GM12878 (cell line): Measurements from ENCODE around the gene TLR9. TPM values are rescaled to one million over a fixed set of nuclear protein-coding genes. Genes with fewer than 3 reads are reported as not detected.

Source experiments
- ATAC-seq: fragments of 200-7000 bp; cut with Tn5 transposase; 3 replicates; pipeline ENCODE4 v1.9.1; 2020; ENCODE audit warnings: mild to moderate bottlenecking, moderate library complexity
- BruUV-seq: library from RNA; stranded (reverse); fragments of 400-500 nt; replicated peaks from 2 replicates; lab custom pipeline; 2021; lab: Mats Ljungman, UMichigan
- CTCF ChIA-PET: fragments of 300-600 bp; sonication (Branson Sonifier 250); formaldehyde crosslinking; extraction: SDS; loops from one replicate; lab custom pipeline; 2021; ENCODE audit warnings: inconsistent platforms; lab: Yijun Ruan, JAX
- POLR2A ChIA-PET: fragments of 350-600 bp; formaldehyde crosslinking; extraction: SDS; loops from one replicate; lab custom pipeline; 2021; ENCODE audit warnings: inconsistent platforms; lab: Charles Lee
- RAD21 ChIA-PET: fragments of 300-600 bp; sonication (Branson Sonifier 250); formaldehyde crosslinking; loops from one replicate; lab custom pipeline; 2023; ENCODE audit warnings: antibody characterized with exemption; ENCODE audit not compliant: unreplicated experiment; lab: Charles Lee
- SMC1A ChIA-PET: fragments of 300-600 bp; sonication (Branson Sonifier 250); formaldehyde crosslinking; loops from one replicate; lab custom pipeline; 2023; ENCODE audit not compliant: unreplicated experiment, uncharacterized antibody; lab: Charles Lee
- DNase-seq: peaks from one replicate; pipeline ENCODE4 v3.0.0-alpha.2; 2011; ENCODE audit warnings: low read depth, low spot score
- FAIRE-seq: peaks from 3 replicates; lab custom pipeline; 2011; peaks lifted over from hg19 to GRCh38; lab: Jason Lieb, UNC
- H2AFZ ChIP-seq: 2 replicates; pipeline ENCODE4 v1.6.0; 2011; ENCODE audit warnings: low read depth, low read length, control low read depth; ENCODE audit not compliant: control insufficient read depth
- H3K27ac ChIP-seq: 2 replicates; pipeline ENCODE4 v1.5.1; 2011; ENCODE audit warnings: control low read depth; ENCODE audit not compliant: control insufficient read depth, insufficient read depth
- H3K27me3 ChIP-seq, 2 experiments: replicated peaks in 1 of 2; 2 replicates each; pipeline versions ENCODE4 v1.6.0 to v1.6.1; 2011; ENCODE audit warnings: low read length in 1 of 2; ENCODE audit not compliant: control insufficient read depth in 2 of 2, insufficient read depth in 2 of 2
- H3K36me3 ChIP-seq, 2 experiments: 2 replicates each; pipeline ENCODE4 v1.5.1; 2011; ENCODE audit warnings: low read length in 1 of 2; ENCODE audit not compliant: control insufficient read depth in 2 of 2, insufficient read depth in 2 of 2
- H3K4me1 ChIP-seq: 2 replicates; pipeline ENCODE4 v1.6.1; 2011; ENCODE audit warnings: mild to moderate bottlenecking, low read length, moderate library complexity, mixed read lengths; ENCODE audit not compliant: control insufficient read depth, insufficient read depth
- H3K4me2 ChIP-seq: 2 replicates; pipeline ENCODE4 v1.6.0; 2011; ENCODE audit warnings: control low read depth; ENCODE audit not compliant: control insufficient read depth, insufficient read depth
- H3K4me3 ChIP-seq: fragments of 200-600 bp; sonication (generic); 2 replicates; pipeline ENCODE4 v1.5.1; 2016
- H3K79me2 ChIP-seq: 2 replicates; pipeline ENCODE4 v1.6.0; 2011; ENCODE audit warnings: low read length; ENCODE audit not compliant: control insufficient read depth, insufficient read depth
- H3K9ac ChIP-seq: 2 replicates; pipeline ENCODE4 v1.8.0; 2011; ENCODE audit warnings: low read length, control low read depth, mixed read lengths; ENCODE audit not compliant: control insufficient read depth, insufficient read depth
- H3K9me3 ChIP-seq: replicated peaks from 3 replicates; pipeline ENCODE4 v1.5.1; 2011; ENCODE audit warnings: mild to moderate bottlenecking, low read length; ENCODE audit not compliant: control insufficient read depth, insufficient read depth
- H4K20me1 ChIP-seq: 2 replicates; pipeline ENCODE4 v1.6.0; 2011; ENCODE audit not compliant: control insufficient read depth, insufficient read depth
- BHLHE40 ChIP-seq, 2 experiments: fragments of 450-650 bp in 1 of 2; IDR thresholded peaks; 2 replicates each; pipeline ENCODE4 v1.6.1; 2011 to 2017; ENCODE audit warnings: low read depth in 2 of 2, borderline replicate concordance in 1 of 2, improper control_type of control experiment in 1 of 2, low read length in 1 of 2, mild to moderate bottlenecking in 1 of 2
- CBFB ChIP-seq: IDR thresholded peaks from 2 replicates; pipeline ENCODE4 v1.6.1; 2016; ENCODE audit warnings: antibody characterized with exemption, low read depth
- CHD1 ChIP-seq: IDR thresholded peaks from 2 replicates; pipeline ENCODE4 v1.6.1; 2012; ENCODE audit warnings: low read depth, low read length, improper control_type of control experiment
- CHD4 ChIP-seq: fragments of 200-600 bp; sonication (generic); IDR thresholded peaks from 2 replicates; pipeline ENCODE4 v1.6.1; 2016; ENCODE audit warnings: mild to moderate bottlenecking
- LARP7 ChIP-seq: fragments of 450-650 bp; IDR thresholded peaks from 2 replicates; pipeline ENCODE4 v1.6.1; 2017; ENCODE audit warnings: mild to moderate bottlenecking
- POLR2AphosphoS5 ChIP-seq: IDR thresholded peaks from 2 replicates; pipeline ENCODE4 v1.6.1; 2011; ENCODE audit warnings: mild to moderate bottlenecking, low read length, inconsistent platforms
- STAT1 ChIP-seq: fragments of 450-650 bp; conservative IDR thresholded peaks from 2 replicates; pipeline ENCODE4 v1.6.1; 2014; ENCODE audit warnings: antibody characterized with exemption, mild to moderate bottlenecking
- ZNF384 ChIP-seq: IDR thresholded peaks from 2 replicates; pipeline ENCODE4 v1.6.1; 2012; ENCODE audit warnings: low read depth, mild to moderate bottlenecking, low read length, improper control_type of control experiment, borderline replicate concordance
- WGBS: methylation state at CpG from one replicate; pipeline ENCODE4 v1.1.6; 2016; ENCODE audit warnings: low lambda C conversion rate; ENCODE audit not compliant: insufficient replicate concordance, insufficient coverage; ENCODE audit errors: missing lambda C conversion rate; 5-methylcytosine and 5-hydroxymethylcytosine counted together
- in situ Hi-C: fragments of 300-500 bp; cut with MboI; formaldehyde crosslinking; loops from 9 replicates; pipeline ENCODE4 v1.14.3; 2018; ENCODE audit warnings: mixed read lengths
- intact Hi-C: fragments of 100-400 bp; cut with micrococcal nuclease; formaldehyde crosslinking; loops from one replicate; pipeline ENCODE4 v1.14.2; 2022; ENCODE audit not compliant: unreplicated experiment
- polyA plus RNA-seq, 11 experiments: library from polyadenylated mRNA; depleted of rRNA in 4 of 11; unstranded in 6 of 11; stranded (reverse) in 5 of 11; fragments of >200 nt; fragmentation: Nextera tagmentation in 4 of 11; fragmentation: Illumina TruSeq in 1 of 11; extraction: Ambion mirVana in 4 of 11; extraction: Trizol in 1 of 11; gene quantifications; 1 replicate in 1 of 11; 2 replicates in 10 of 11; pipeline versions ENCODE4 v1.2.1 to v1.2.3, GENCODE V29; 2011 to 2016; ENCODE audit warnings: inconsistent platforms in 2 of 11, missing spikeins in 2 of 11, low read depth in 1 of 11
- total RNA-seq, 4 experiments: library from RNA; depleted of rRNA in 3 of 4; stranded (reverse); fragments of >200 nt in 3 of 4; fragmentation: Illumina TruSeq in 1 of 4; extraction: Trizol in 1 of 4; gene quantifications; 2 replicates each; pipeline versions ENCODE4 v1.2.1 to v1.2.3, GENCODE V29; 2013 to 2021
- TF ChIP-seq, protein P1 (sequence below): fragments of 450-650 bp; IDR thresholded peaks from 2 replicates; pipeline ENCODE4 v1.6.1; 2016; ENCODE audit warnings: mild to moderate bottlenecking
- TF ChIP-seq, protein P2 (sequence below): fragments of 450-650 bp; IDR thresholded peaks from 2 replicates; pipeline ENCODE4 v1.6.1; 2018; ENCODE audit warnings: mild to moderate bottlenecking, low read depth, moderate library complexity; ENCODE audit not compliant: partially characterized antibody
- TF ChIP-seq, protein P3 (sequence below): IDR thresholded peaks from 2 replicates; pipeline ENCODE4 v1.6.1; 2011; ENCODE audit warnings: low read depth, low read length, improper control_type of control experiment, borderline replicate concordance

Gene TLR9
- total and polyA plus RNA-seq, 10 of the 15 experiments (the other 5 are each of a cell fraction or from before 2014, with no cell fraction given) = 0.10 to 4.8 (median 0.53) TPM; not detected in 1

GRCh38 chr3:52177701-52178042 lies 47.8 kb downstream of the TLR9 start:
- Histone ChIP-seq H3K4me1 (no peaks in the 10 kb centered on the region), H3K27ac (no peak overlapping the region), H3K4me2 (no peak overlapping the region), H3K9ac (no peak overlapping the region), H3K36me3 (no peaks in the 10 kb centered on the region), H4K20me1 (no peaks in the 10 kb centered on the region), H3K4me3 (no peak overlapping the region), H3K79me2 (no peaks in the 10 kb centered on the region), H2AFZ (no peak overlapping the region), H3K9me3 (no peaks in the 10 kb centered on the region), H3K27me3 (no peaks in the 10 kb centered on the region)
- BruUV-seq = no TSS peak
- WGBS = 20% methylated on average over 5 of the region's 5 CpGs
- ChIA-PET RAD21 (no interaction called here), CTCF (no interaction called here), POLR2A (no interaction called here), SMC1A (no interaction called here)
- DNase-seq = no peak
- in situ Hi-C loops (no loop called here), intact Hi-C loops (no loop called here)
- no peak for FAIRE-seq
- TF ChIP-seq, protein P1, sequence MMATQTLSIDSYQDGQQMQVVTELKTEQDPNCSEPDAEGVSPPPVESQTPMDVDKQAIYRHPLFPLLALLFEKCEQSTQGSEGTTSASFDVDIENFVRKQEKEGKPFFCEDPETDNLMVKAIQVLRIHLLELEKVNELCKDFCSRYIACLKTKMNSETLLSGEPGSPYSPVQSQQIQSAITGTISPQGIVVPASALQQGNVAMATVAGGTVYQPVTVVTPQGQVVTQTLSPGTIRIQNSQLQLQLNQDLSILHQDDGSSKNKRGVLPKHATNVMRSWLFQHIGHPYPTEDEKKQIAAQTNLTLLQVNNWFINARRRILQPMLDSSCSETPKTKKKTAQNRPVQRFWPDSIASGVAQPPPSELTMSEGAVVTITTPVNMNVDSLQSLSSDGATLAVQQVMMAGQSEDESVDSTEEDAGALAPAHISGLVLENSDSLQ = no peak
- no peak for TF ChIP-seq CHD4
- TF ChIP-seq POLR2AphosphoS5 = no peak
- no peak for TF ChIP-seq CBFB
- ATAC-seq = no peak

- Histone ChIP-seq H3K27ac (no peak overlapping the region), H3K9me3 (no peaks in the 10 kb centered on the region), H3K79me2 (no peaks in the 10 kb centered on the region), H3K27me3 (no peaks in the 10 kb centered on the region), H3K4me1 (no peaks in the 10 kb centered on the region), H3K9ac (no peak overlapping the region), H3K4me3 (no peak overlapping the region), H2AFZ (no peak overlapping the region), H3K36me3 (no peaks in the 10 kb centered on the region), H3K4me2 (no peak overlapping the region), H4K20me1 (no peaks in the 10 kb centered on the region)
- FAIRE-seq = no peak
- no TSS peak for BruUV-seq
- CTCF ChIA-PET = no interaction called here
- ATAC-seq = no peak
- POLR2A ChIA-PET = interaction anchor here (0.5 kb wide), 1 partner anchor 295 kb away, joined by 3 read pairs; no protein-coding TSS in a partner anchor
- 61% methylated on average over 15 of the region's 15 CpGs for WGBS
- RAD21 ChIA-PET = no interaction called here
- SMC1A ChIA-PET = no interaction called here
- in situ Hi-C loops = no loop called here
- intact Hi-C loops = no loop called here
- no peak for DNase-seq
- TF ChIP-seq LARP7 (no peak), BHLHE40 (IDR thresholded peaks at IDR 0.05; ENCODE audit: borderline replicate concordance in 1 of 2, low read depth in 2 of 2, low read length in 1 of 2) (no peak), STAT1 (no peak), ZNF384 (no peak), CHD1 (no peak)
- TF ChIP-seq, protein P2, sequence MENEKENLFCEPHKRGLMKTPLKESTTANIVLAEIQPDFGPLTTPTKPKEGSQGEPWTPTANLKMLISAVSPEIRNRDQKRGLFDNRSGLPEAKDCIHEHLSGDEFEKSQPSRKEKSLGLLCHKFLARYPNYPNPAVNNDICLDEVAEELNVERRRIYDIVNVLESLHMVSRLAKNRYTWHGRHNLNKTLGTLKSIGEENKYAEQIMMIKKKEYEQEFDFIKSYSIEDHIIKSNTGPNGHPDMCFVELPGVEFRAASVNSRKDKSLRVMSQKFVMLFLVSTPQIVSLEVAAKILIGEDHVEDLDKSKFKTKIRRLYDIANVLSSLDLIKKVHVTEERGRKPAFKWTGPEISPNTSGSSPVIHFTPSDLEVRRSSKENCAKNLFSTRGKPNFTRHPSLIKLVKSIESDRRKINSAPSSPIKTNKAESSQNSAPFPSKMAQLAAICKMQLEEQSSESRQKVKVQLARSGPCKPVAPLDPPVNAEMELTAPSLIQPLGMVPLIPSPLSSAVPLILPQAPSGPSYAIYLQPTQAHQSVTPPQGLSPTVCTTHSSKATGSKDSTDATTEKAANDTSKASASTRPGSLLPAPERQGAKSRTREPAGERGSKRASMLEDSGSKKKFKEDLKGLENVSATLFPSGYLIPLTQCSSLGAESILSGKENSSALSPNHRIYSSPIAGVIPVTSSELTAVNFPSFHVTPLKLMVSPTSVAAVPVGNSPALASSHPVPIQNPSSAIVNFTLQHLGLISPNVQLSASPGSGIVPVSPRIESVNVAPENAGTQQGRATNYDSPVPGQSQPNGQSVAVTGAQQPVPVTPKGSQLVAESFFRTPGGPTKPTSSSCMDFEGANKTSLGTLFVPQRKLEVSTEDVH = no peak
- TF ChIP-seq, protein P3, sequence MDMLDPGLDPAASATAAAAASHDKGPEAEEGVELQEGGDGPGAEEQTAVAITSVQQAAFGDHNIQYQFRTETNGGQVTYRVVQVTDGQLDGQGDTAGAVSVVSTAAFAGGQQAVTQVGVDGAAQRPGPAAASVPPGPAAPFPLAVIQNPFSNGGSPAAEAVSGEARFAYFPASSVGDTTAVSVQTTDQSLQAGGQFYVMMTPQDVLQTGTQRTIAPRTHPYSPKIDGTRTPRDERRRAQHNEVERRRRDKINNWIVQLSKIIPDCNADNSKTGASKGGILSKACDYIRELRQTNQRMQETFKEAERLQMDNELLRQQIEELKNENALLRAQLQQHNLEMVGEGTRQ = no peak
Measured at GRCh38 chr3:52176951-52177700, 48.3 kb downstream of the TLR9 start.
